CD4-positive, CD25-positive, alpha-beta regulatory T cell (primary cell): Measurements from ENCODE around the gene RBFOX1. TPM values are rescaled to one million over a fixed set of nuclear protein-coding genes. Genes with fewer than 3 reads are reported as not detected.

Source experiments
- ATAC-seq, 2 donors: fragments of 150-1000 bp; cut with Tn5 transposase; one replicate each; pipeline ENCODE4 v1.10.0; 2021; ENCODE audit warnings: low read depth in 2 of 2, moderate number of reproducible peaks in 2 of 2, moderate library complexity in 1 of 2
- DNase-seq, 3 donors: peaks; one replicate each; pipeline versions ENCODE4 v3.0.0 to v3.0.0-alpha.2; 2012 to 2022; ENCODE audit warnings: mixed read lengths in 1 of 3
- H3K27ac ChIP-seq: one replicate; pipeline ENCODE4 v1.7.0; 2013; ENCODE audit warnings: mild to moderate bottlenecking, low read length; ENCODE audit not compliant: insufficient read depth, poor library complexity, severe bottlenecking
- H3K27me3 ChIP-seq: one replicate; pipeline ENCODE4 v1.7.0; 2013; ENCODE audit warnings: low read length; ENCODE audit not compliant: control insufficient read depth, insufficient read depth
- H3K36me3 ChIP-seq: one replicate; pipeline ENCODE4 v1.7.0; 2013; ENCODE audit warnings: mild to moderate bottlenecking, low read length, moderate library complexity; ENCODE audit not compliant: control insufficient read depth, insufficient read depth
- H3K4me1 ChIP-seq: 2 replicates; pipeline ENCODE4 v1.7.0; 2013; ENCODE audit warnings: mild to moderate bottlenecking, low read length; ENCODE audit not compliant: insufficient read depth, control insufficient read depth, poor library complexity, severe bottlenecking
- H3K4me3 ChIP-seq: one replicate; pipeline ENCODE4 v1.7.0; 2013; ENCODE audit warnings: low read depth, mild to moderate bottlenecking, low read length, moderate library complexity
- H3K9me3 ChIP-seq, 2 experiments: 1 replicate in 1 of 2; 2 replicates in 1 of 2; pipeline ENCODE4 v1.7.0; 2013; ENCODE audit warnings: low read length in 2 of 2, mild to moderate bottlenecking in 1 of 2, moderate library complexity in 1 of 2; ENCODE audit not compliant: control insufficient read depth in 2 of 2
- H3K27ac Mint-ChIP-seq, 3 donors: one replicate each; pipeline ENCODE4 v1.8.0; 2020 to 2022; ENCODE audit warnings: mild to moderate bottlenecking in 3 of 3, mixed read lengths in 3 of 3, moderate library complexity in 2 of 3
- H3K27me3 Mint-ChIP-seq: one replicate; pipeline ENCODE4 v1.8.0; 2022; ENCODE audit warnings: mild to moderate bottlenecking, mixed read lengths
- H3K36me3 Mint-ChIP-seq: one replicate; pipeline ENCODE4 v1.8.0; 2020; ENCODE audit warnings: mixed read lengths
- H3K4me1 Mint-ChIP-seq, 4 donors: one replicate each; pipeline ENCODE4 v1.8.0; 2020 to 2022; ENCODE audit warnings: mixed read lengths in 4 of 4, mild to moderate bottlenecking in 1 of 4
- H3K4me3 Mint-ChIP-seq, 4 donors: one replicate each; pipeline ENCODE4 v1.8.0; 2020 to 2022; ENCODE audit warnings: mild to moderate bottlenecking in 4 of 4, mixed read lengths in 4 of 4, moderate library complexity in 3 of 4
- H3K9me3 Mint-ChIP-seq, 7 donors: one replicate each; pipeline ENCODE4 v1.8.0; 2020 to 2022; ENCODE audit warnings: mixed read lengths in 7 of 7, mild to moderate bottlenecking in 3 of 7, moderate library complexity in 2 of 7
- polyA plus RNA-seq, 4 donors: library from polyadenylated mRNA; unstranded; fragments of 300-500 nt; fragmentation: Illumina TruSeq; gene quantifications; one replicate each; pipeline ENCODE4 v1.2.3, GENCODE V29; 2021
- total RNA-seq: library from RNA; stranded (reverse); gene quantifications from one replicate; pipeline ENCODE4 v1.2.3, GENCODE V29; 2022

The RBFOX1 gene
- total and polyA plus RNA-seq, 5 donors from 2014 or later, result not detected

DNA sequence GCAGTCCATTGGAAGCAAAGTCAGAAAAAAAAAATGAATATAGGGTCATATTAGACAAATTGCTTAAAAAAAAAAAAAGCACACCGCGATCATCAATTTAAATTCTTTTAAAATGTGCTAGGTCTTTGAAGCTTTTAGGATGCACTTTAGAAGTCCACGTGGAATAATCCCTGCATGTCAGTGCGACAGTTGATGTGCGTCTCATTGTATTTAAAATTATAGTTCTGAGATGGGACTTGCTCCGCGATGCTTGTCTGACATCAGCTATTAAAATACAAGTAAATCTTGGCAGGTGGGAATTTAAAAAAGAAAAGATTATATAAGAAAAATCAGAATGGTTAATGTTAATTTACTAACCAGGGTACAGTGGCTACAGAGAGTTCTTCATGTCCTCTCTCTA is 105.2 kb downstream of the RBFOX1 start:
- no peaks in the 10 kb centered on the region for H3K4me1 Mint-ChIP-seq
- Histone ChIP-seq H3K4me1 (no peaks in the 10 kb centered on the region), H3K4me3 (no peak overlapping the region), H3K27me3 (no peaks in the 10 kb centered on the region), H3K9me3 (peaks cover 0 to 5% of the 10 kb centered on the region in 2 experiments), H3K36me3 (no peaks in the 10 kb centered on the region), H3K27ac (no peak overlapping the region)
- H3K27ac Mint-ChIP-seq, result no peak overlapping the region
- H3K9me3 Mint-ChIP-seq, result peaks cover 0 to 19% (median 9%) of the 10 kb centered on the region in 7 donors
- no peaks in the 10 kb centered on the region for H3K36me3 Mint-ChIP-seq
- no peaks in the 10 kb centered on the region for H3K27me3 Mint-ChIP-seq
- H3K4me3 Mint-ChIP-seq, result no peak overlapping the region
- no peak for DNase-seq
- no peak for ATAC-seq

DNA sequence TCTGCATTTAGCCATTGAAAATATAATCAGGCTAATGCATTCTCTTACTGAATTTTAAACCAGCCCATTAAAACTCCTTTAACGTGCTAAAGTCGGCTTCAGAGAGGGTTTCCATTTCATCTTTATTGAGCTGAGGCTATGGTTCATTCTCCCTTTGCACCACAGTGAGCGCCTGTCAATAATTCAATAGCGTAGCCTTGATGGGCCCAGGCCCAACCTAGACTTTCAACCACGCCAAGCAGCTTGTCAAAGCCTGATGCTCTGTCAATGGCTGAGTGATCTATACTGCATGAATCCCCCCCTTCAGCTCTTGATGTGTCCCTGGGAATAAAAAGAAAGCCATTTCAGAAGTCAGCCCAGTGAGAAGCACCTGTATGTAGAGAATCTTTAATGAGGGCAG is 106.0 kb downstream of the RBFOX1 start:
- Histone ChIP-seq H3K4me3 (no peak overlapping the region), H3K27ac (no peak overlapping the region), H3K9me3 (peaks cover 0 to 5% of the 10 kb centered on the region in 2 experiments), H3K27me3 (no peaks in the 10 kb centered on the region), H3K4me1 (no peaks in the 10 kb centered on the region), H3K36me3 (no peaks in the 10 kb centered on the region)
- Mint-ChIP-seq H3K27me3 (no peaks in the 10 kb centered on the region), H3K4me3 (no peak overlapping the region), H3K9me3 (peaks cover 0 to 15% (median 7%) of the 10 kb centered on the region in 7 donors), H3K27ac (no peak overlapping the region), H3K4me1 (no peaks in the 10 kb centered on the region), H3K36me3 (no peaks in the 10 kb centered on the region)
- DNase-seq (no peak), ATAC-seq (no peak)

DNA sequence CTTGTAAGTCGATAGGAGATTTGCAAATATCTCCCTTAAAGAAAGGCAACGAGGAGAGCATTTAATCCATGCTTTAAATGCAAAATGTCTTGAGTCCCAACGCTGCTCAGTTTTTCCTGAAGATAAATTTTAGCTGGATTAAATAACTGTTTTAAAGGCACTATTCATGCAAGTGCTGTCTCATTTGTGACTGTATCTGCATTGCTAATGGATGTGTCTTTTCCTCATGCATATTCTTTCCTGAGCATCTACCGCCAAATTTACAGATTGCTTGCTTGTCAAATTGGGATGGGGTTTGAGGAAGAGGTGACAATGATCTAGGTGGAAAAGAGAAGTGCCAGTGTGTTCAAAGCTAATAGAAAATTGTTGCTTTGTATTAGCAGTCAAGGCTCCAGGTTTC is 106.9 kb downstream of the RBFOX1 start:
- DNase-seq (no peak), ATAC-seq (no peak)
- no peak overlapping the region for H3K4me3 ChIP-seq
- Mint-ChIP-seq H3K9me3 (peaks cover 0 to 14% (median 7%) of the 10 kb centered on the region in 7 donors), H3K27ac (no peak overlapping the region), H3K27me3 (no peaks in the 10 kb centered on the region), H3K4me1 (no peaks in the 10 kb centered on the region), H3K4me3 (no peak overlapping the region), H3K36me3 (no peaks in the 10 kb centered on the region)
- peaks cover 0 to 5% of the 10 kb centered on the region in 2 experiments for H3K9me3 ChIP-seq
- no peak overlapping the region for H3K27ac ChIP-seq
- H3K4me1 ChIP-seq, result no peaks in the 10 kb centered on the region
- H3K27me3 ChIP-seq, result no peaks in the 10 kb centered on the region
- H3K36me3 ChIP-seq, result no peaks in the 10 kb centered on the region

DNA sequence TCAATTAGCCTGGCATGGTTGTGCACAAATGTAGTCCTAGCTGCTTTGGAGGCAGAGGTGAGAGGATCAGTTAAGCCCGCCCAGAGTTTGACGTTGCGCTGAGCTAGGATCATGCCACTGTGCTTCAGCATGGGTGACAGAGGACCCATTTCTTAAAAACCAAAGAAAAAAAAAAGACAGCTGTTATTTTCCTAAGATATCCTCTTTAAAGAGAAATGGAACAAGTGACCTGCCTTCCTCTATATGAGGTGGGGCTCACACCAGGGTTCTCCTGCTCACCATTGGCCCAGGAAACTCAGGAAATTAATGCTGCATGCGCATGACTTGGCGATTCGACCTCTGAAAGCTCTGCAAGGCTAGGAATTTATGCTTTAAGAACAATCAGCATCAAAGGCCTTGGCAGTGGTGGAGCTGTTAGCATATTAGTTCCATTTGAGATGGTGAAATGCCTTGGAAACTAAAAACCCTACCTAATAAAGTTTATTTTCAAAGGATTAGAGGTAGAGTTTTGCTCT is 108.3 kb downstream of the RBFOX1 start:
- Mint-ChIP-seq H3K36me3 (no peaks in the 10 kb centered on the region), H3K27me3 (no peaks in the 10 kb centered on the region), H3K9me3 (peaks cover 2 to 18% (median 6%) of the 10 kb centered on the region in 7 donors), H3K4me1 (no peaks in the 10 kb centered on the region), H3K4me3 (no peak overlapping the region), H3K27ac (no peak overlapping the region)
- Histone ChIP-seq H3K4me3 (no peak overlapping the region), H3K4me1 (no peaks in the 10 kb centered on the region), H3K27ac (no peak overlapping the region), H3K36me3 (no peaks in the 10 kb centered on the region), H3K27me3 (no peaks in the 10 kb centered on the region), H3K9me3 (peaks cover 0 to 3% of the 10 kb centered on the region in 2 experiments)
- DNase-seq (no peak), ATAC-seq (no peak)

DNA sequence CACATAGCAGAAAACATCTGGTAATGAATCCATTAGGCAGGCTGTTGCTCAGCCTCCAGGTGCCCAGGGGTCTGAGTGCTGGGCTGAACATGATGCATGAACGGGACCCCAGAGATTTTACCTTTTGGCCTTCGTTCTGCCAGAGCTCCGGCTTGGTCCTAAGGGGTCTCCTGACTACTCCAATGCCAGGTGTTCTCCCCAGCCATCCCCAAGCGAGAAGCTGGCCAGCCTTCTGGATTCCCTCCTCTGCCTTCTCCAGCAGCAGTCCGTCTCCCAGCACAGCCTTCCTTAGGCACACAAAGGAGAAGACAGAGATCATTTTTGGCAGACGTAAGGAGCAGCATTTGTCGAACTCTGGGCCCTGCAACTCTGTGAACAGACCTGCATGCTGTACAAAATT is 109.4 kb downstream of the RBFOX1 start:
- Histone ChIP-seq H3K36me3 (no peaks in the 10 kb centered on the region), H3K27me3 (no peaks in the 10 kb centered on the region), H3K27ac (no peak overlapping the region), H3K4me3 (no peak overlapping the region), H3K9me3 (peaks cover 0 to 3% of the 10 kb centered on the region in 2 experiments), H3K4me1 (no peaks in the 10 kb centered on the region)
- Mint-ChIP-seq H3K9me3 (peaks cover 2 to 21% (median 8%) of the 10 kb centered on the region in 7 donors), H3K27me3 (no peaks in the 10 kb centered on the region), H3K36me3 (no peaks in the 10 kb centered on the region), H3K4me3 (no peak overlapping the region), H3K27ac (no peak overlapping the region), H3K4me1 (no peaks in the 10 kb centered on the region)
- ATAC-seq, result no peak
- DNase-seq, result no peak

- no peak for ATAC-seq
Observed at GRCh38 chr16:7443142-7443541, 110.5 kb downstream of the RBFOX1 start.

GRCh38 chr16:7443648-7444365 is 111.2 kb downstream of the RBFOX1 start:
- Mint-ChIP-seq H3K27ac (peak overlapping the region in 1 of 3 donors; percentile 23), H3K9me3 (peaks cover 4 to 25% (median 8%) of the 10 kb centered on the region in 7 donors), H3K4me3 (no peak overlapping the region), H3K4me1 (no peaks in the 10 kb centered on the region), H3K36me3 (no peaks in the 10 kb centered on the region), H3K27me3 (no peaks in the 10 kb centered on the region)
- Histone ChIP-seq H3K4me1 (no peaks in the 10 kb centered on the region), H3K4me3 (no peak overlapping the region), H3K9me3 (peaks cover 0 to 3% of the 10 kb centered on the region in 2 experiments), H3K27ac (no peak overlapping the region), H3K36me3 (no peaks in the 10 kb centered on the region), H3K27me3 (no peaks in the 10 kb centered on the region)
- DNase-seq (no peak), ATAC-seq (no peak)

More at GRCh38 chr16:7443142-7443541, 110.5 kb downstream of the RBFOX1 start:
- H3K9me3 ChIP-seq, result peaks cover 0 to 3% of the 10 kb centered on the region in 2 experiments
- no peak overlapping the region for H3K4me3 ChIP-seq
- no peaks in the 10 kb centered on the region for H3K36me3 ChIP-seq
- no peak for DNase-seq
- Mint-ChIP-seq H3K27me3 (no peaks in the 10 kb centered on the region), H3K4me3 (no peak overlapping the region), H3K9me3 (peaks cover 5 to 20% (median 7%) of the 10 kb centered on the region in 7 donors), H3K36me3 (no peaks in the 10 kb centered on the region), H3K4me1 (no peaks in the 10 kb centered on the region), H3K27ac (no peak overlapping the region)
- H3K4me1 ChIP-seq, result no peaks in the 10 kb centered on the region
- no peak overlapping the region for H3K27ac ChIP-seq
- no peaks in the 10 kb centered on the region for H3K27me3 ChIP-seq

GRCh38 chr16:7449306-7449705 is 116.7 kb downstream of the RBFOX1 start:
- Histone ChIP-seq H3K9me3 (no peaks in the 10 kb centered on the region), H3K27me3 (no peaks in the 10 kb centered on the region), H3K27ac (no peak overlapping the region), H3K4me1 (no peaks in the 10 kb centered on the region), H3K4me3 (no peak overlapping the region), H3K36me3 (no peaks in the 10 kb centered on the region)
- ATAC-seq (no peak), DNase-seq (no peak)
- Mint-ChIP-seq H3K27ac (no peak overlapping the region), H3K9me3 (peaks cover 8 to 40% (median 20%) of the 10 kb centered on the region in 7 donors), H3K4me3 (no peak overlapping the region), H3K36me3 (no peaks in the 10 kb centered on the region), H3K27me3 (no peaks in the 10 kb centered on the region), H3K4me1 (no peaks in the 10 kb centered on the region)
